Esophagus (tissue), 2 donors: ENCODE measurements around the gene SEC23A. TPM values are rescaled to one million over a fixed set of nuclear protein-coding genes. Genes with fewer than 3 reads are reported as not detected.

Source experiments
- H3K27ac ChIP-seq, 2 donors: one replicate each; pipeline ENCODE4 v1.5.1; 2013; ENCODE audit warnings: low read depth in 2 of 2, mild to moderate bottlenecking in 2 of 2, inconsistent platforms in 1 of 2, low read length in 1 of 2, moderate library complexity in 1 of 2
- H3K27me3 ChIP-seq, 2 donors: one replicate each; pipeline ENCODE4 v1.6.1; 2013; ENCODE audit warnings: low read length in 2 of 2, control low read depth in 1 of 2, mild to moderate bottlenecking in 1 of 2; ENCODE audit not compliant: insufficient read depth in 2 of 2, control insufficient read depth in 1 of 2
- H3K36me3 ChIP-seq, 2 donors: one replicate each; pipeline ENCODE4 v1.6.1; 2013; ENCODE audit warnings: low read length in 1 of 2; ENCODE audit not compliant: control insufficient read depth in 2 of 2, insufficient read depth in 2 of 2
- H3K4me1 ChIP-seq, 2 donors: one replicate each; pipeline ENCODE4 v1.6.1; 2013; ENCODE audit warnings: low read length in 1 of 2; ENCODE audit not compliant: control insufficient read depth in 2 of 2, insufficient read depth in 2 of 2
- H3K4me3 ChIP-seq, 2 donors: one replicate each; pipeline ENCODE4 v1.5.1; 2013; ENCODE audit warnings: low read length in 2 of 2, mild to moderate bottlenecking in 2 of 2, low read depth in 1 of 2, moderate library complexity in 1 of 2
- H3K9me3 ChIP-seq, 2 donors: one replicate each; pipeline ENCODE4 v1.6.1; 2013; ENCODE audit warnings: mild to moderate bottlenecking in 2 of 2, low read depth in 1 of 2, low read length in 1 of 2, moderate library complexity in 1 of 2; ENCODE audit not compliant: control insufficient read depth in 2 of 2, insufficient read depth in 1 of 2
- WGBS, 2 donors: extraction: QIAGEN DNeasy Blood & Tissue Kit; methylation state at CpG; one replicate each; pipeline ENCODE4 v1.1.7; 2013; 5-methylcytosine and 5-hydroxymethylcytosine counted together
- polyA plus RNA-seq, 2 donors: library from polyadenylated mRNA; stranded (reverse); fragments of 200-250 nt; gene quantifications; one replicate each; pipeline ENCODE4 v1.2.3, GENCODE V29; 2013
- donor health status: healthy with polysubstance abuse.
- donor health status: Bipolar disorder and iron deficiency.

SEC23A gene
- polyA plus RNA-seq, 2 donors: 5.9 to 12.2 TPM

DNA sequence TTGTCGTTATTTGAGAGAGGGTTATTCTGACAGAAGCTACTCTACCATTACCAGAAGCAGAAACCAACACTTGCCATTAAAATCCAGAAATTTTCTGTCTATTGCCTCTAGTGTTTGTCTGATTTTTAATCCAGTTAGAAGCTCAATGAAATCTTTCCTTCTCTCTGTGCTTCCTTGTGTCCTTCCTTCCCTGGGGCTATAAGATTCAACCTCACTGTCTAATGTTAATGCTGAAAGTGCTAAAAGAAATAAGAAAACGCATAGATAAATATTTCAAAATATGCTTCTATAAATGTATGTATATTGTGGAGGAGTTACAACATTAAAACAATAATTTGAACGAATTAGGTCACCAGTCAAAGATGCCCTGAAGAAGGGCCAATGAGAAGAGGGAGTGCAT, 120.8 kb downstream of the SEC23A start:
- WGBS, 2 donors: 79 to 88% methylated on average over 3 of the region's 3 CpGs
- Histone ChIP-seq H3K4me3 (no peak overlapping the region), H3K4me1 (no peaks in the 10 kb centered on the region), H3K27me3 (no peaks in the 10 kb centered on the region), H3K9me3 (no peaks in the 10 kb centered on the region), H3K36me3 (no peaks in the 10 kb centered on the region), H3K27ac (no peak overlapping the region)

Other genes with a start within 250 kb of the SEC23A start
- 1 to 10 TPM; 6.2 to 8.9 TPM for gene GEMIN2, start 11.1 kb upstream of the SEC23A start, polyA plus RNA-seq
- gene TRAPPC6B, start 67.1 kb upstream of the SEC23A start, polyA plus RNA-seq: 10 to 100 TPM; 10.3 to 11.5 TPM
- 10 to 100 TPM; 29.8 to 40.5 TPM for gene PNN, start 72.0 kb upstream of the SEC23A start, polyA plus RNA-seq
- 10 to 100 TPM; 26.2 to 32.1 TPM for gene MIA2, start 130.7 kb upstream of the SEC23A start, polyA plus RNA-seq